GM10847 (cell line): ENCODE data around the gene SLC16A10.

Experiments used
- POLR2A ChIP-seq: IDR thresholded peaks from 2 replicates; pipeline ENCODE4 v1.6.1; 2011; ENCODE audit not compliant: insufficient read length; ENCODE audit errors: extremely low read depth

The SLC16A10 gene

DNA sequence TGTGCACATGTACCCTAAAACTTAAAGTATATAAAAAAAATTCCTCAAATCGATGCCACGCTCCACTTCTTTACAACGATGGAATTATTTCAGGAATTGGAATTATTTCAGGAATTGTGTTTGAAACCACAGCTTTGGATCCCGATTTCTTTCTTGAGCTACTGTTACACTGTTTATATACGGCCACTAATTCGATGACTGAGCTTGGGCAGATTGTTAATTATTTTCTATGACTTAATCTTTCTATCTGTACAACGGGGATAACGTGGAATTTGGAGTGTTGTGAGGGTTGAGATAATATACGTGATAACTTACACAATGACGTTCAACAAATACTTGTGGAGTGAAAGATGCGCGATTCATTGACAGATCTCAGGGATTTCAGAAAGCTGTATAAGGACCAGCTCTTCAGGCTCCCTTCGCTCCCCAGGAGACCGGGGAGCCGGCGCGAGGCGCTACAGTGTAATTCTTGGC is 171.3 kb downstream of the SLC16A10 start:
- no peak for TF ChIP-seq POLR2A

GRCh38 chr6:111259089-111259831 is 172.0 kb downstream of the SLC16A10 start:
- TF ChIP-seq POLR2A = peak; percentile 84

GRCh38 chr6:111260570-111261298 is 173.4 kb downstream of the SLC16A10 start:
- TF ChIP-seq POLR2A = no peak

- TF ChIP-seq POLR2A = no peak
These were observed 176.5 kb downstream of the SLC16A10 start for GRCh38 chr6:111263837-111264236.

DNA sequence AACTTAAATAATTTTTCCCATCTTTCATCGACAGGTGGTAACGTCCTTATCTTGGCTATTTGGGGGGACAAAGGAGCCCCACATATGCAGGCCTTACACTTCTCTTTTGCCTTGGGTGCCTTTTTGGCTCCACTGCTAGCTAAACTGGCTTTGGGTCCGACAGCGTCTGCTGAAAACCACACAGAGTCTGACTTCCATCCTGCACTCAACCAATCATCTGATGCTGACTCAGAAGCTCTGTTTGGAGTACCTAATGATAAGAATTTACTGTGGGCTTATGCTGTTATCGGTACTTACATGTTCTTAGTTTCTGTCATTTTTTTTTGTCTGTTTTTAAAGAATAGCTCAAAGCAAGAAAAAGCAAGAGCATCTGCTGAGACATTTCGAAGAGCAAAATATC is 178.5 kb downstream of the SLC16A10 start:
- no peak for TF ChIP-seq POLR2A

GRCh38 chr6:111266276-111266675 is 179.0 kb downstream of the SLC16A10 start:
- TF ChIP-seq POLR2A = no peak

- no peak for TF ChIP-seq POLR2A
These were observed 180.5 kb downstream of the SLC16A10 start for GRCh38 chr6:111267764-111268333.

- TF ChIP-seq POLR2A = no peak
These were observed 182.2 kb downstream of the SLC16A10 start for GRCh38 chr6:111269401-111269970.

DNA sequence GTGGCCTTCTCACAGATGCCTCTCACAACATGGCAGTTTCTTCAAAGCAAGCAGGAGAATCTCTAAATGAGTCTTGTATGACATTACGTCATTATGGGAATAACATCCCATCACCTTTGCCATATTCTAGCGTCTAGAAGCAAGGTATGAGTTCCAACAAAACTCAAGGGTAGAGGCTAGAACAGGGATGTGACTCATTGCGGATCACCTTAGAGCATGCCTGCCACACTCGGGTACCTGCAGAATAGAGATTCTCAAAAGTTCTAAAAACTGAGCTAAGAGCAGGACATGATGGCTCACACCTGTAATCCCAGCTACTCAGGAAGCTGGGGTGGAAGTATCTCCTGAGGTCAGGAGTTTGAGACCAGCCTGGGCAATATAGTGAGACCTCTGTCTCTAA is 182.8 kb downstream of the SLC16A10 start:
- no peak for TF ChIP-seq POLR2A

DNA sequence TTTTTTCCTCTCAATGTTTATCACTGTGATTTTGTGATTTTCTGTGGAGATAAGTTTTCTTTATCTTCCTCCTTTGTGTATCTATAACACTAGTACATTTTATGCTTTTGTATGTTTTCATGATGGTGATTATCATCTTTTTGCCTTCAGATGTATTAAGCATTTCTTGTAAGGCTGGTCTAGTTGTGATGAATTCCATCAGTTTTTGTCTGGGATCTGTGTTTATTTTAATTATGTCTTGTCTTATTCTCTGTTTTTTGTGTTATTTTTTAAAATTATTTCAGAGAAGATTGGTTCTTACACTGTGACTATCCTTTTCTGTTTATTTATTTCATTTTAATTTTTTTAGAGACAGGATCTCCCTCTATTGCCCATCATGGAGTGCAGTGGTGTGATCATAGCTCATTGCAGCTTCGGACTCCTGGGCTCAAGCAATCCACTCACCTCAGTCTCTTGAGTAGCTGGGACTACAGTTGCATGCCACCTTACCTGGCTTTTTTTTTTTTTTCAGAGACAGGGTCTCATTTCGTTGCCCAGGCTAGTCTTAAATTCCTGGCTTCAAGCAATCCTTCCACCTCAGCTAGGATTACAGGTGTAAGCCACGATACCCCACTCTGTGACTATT is 187.4 kb downstream of the SLC16A10 start:
- TF ChIP-seq POLR2A = no peak

DNA sequence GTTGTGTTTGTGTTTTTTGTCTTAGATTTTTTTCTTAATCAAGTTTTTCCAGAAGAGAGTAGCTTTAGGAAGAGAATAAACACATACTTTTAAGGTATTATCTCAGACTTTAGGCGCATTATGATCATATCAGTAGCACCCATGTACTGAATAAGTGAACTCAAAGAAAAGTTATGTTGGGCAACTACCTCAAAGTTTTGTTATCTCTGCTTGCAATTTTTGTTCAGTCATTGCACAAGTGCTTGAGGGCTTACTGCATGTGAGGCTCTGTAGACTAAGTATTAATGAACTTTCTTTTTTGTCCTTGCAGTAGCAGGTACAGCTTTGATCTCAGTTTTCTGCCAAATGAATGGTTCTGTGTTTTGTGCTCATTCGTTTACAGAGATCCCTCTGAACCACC is 189.0 kb downstream of the SLC16A10 start:
- no peak for TF ChIP-seq POLR2A

GRCh38 chr6:111276736-111277135 is 189.4 kb downstream of the SLC16A10 start:
- no peak for TF ChIP-seq POLR2A

DNA sequence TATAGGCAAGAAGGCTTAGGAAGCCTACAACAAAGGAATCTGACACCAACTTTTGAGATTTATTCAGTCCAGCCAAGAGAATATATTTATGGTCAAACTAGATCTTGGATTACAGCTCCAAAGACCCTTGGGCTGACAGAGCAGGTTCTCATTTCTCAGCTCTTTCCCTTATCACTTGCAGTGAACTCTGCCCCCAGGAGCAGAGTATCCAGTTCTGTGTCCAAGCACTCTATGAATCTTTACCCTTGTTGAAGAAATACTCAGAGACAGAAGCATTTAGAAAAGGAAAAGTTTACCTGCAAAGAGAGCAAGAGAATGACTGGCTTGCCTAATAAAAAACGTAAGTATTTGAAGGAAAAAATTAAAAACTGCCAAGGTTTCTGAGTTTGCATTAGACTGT is 190.5 kb downstream of the SLC16A10 start:
- TF ChIP-seq POLR2A = no peak

- TF ChIP-seq POLR2A = no peak
These were observed 191.4 kb downstream of the SLC16A10 start for GRCh38 chr6:111278731-111279130.

DNA sequence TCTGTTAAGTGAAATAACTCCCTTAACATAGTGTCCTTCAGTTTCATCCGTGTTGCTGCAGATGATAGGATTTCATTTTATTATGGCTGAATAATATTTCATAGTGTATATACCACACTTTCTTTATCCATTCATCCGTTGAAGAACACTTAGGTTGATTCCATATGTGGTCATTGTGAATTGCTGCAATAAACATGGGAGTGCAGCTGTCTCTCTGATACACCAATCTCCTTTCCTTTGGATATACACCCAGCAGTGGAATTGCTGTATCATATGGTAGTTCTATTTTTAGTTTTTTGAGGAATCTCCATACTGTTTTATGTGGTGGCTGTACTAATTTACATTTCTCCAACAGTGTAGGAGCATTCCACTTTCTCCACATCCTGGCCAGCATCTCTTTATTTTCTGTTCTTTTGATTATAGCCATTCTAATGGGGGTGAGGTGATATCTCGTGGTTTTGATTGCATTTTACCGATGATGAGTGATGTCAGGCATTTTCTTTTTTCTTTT is 193.2 kb downstream of the SLC16A10 start:
- no peak for TF ChIP-seq POLR2A
